ENCODE data around the gene PIK3R6.

- no peak for TF ChIP-seq POLR2AphosphoS5 (IDR thresholded peaks at IDR 0.05; ENCODE audit: borderline replicate concordance, low read depth, low read length)
- TF ChIP-seq EZH2 (IDR thresholded peaks at IDR 0.05), result no peak
- TF ChIP-seq FOXP2 (optimal IDR thresholded peaks at IDR 0.05; ENCODE audit: control extremely low read depth, extremely low read length, insufficient read depth), result no peak
These were observed 112.6 kb downstream of the PIK3R6 start for GRCh38 chr17:8754890-8755289.
